GM21619 (cell line): Measurements from ENCODE around the gene PCK2.
"Not testable (repeated sequence)": the region's sequence is repeated elsewhere in the genome, so short reads cannot be mapped to it uniquely, and the experiment has no call there.

ENCODE experiments used
- ATAC-seq: cut with Tn5 transposase; IDR thresholded peaks from one replicate; pipeline ENCODE4 v1.9.1; 2021; ENCODE audit not compliant: unreplicated experiment

PCK2 gene

GRCh38 chr14:24093207-24093900, 757 bp upstream of the PCK2 start:
- ATAC-seq, result no peak

GRCh38 chr14:24094841-24095270, 745 bp downstream of the PCK2 start:
- no peak for ATAC-seq

- ATAC-seq, result peak; percentile 55
These were observed 1.4 kb downstream of the PCK2 start for GRCh38 chr14:24095271-24096068.

GRCh38 chr14:24096545-24097181, 2.6 kb downstream of the PCK2 start:
- no peak for ATAC-seq

GRCh38 chr14:24098229-24098926, 4.3 kb downstream of the PCK2 start:
- no peak for ATAC-seq

- no peak for ATAC-seq
These were observed 5.1 kb downstream of the PCK2 start for GRCh38 chr14:24098927-24099813.

GRCh38 chr14:24100197-24100981, 6.3 kb downstream of the PCK2 start:
- ATAC-seq, result no peak

- no peak for ATAC-seq
These were observed 6.9 kb downstream of the PCK2 start for GRCh38 chr14:24100982-24101494.

GRCh38 chr14:24102357-24103048, 8.4 kb downstream of the PCK2 start:
- no peak for ATAC-seq

GRCh38 chr14:24103451-24103850, 9.3 kb downstream of the PCK2 start:
- ATAC-seq, result no peak

GRCh38 chr14:24105609-24106239, 11.6 kb downstream of the PCK2 start:
- ATAC-seq, result not testable (repeated sequence)

GRCh38 chr14:24106672-24107271, 12.7 kb downstream of the PCK2 start:
- no peak for ATAC-seq

GRCh38 chr14:24108336-24108874, 14.3 kb downstream of the PCK2 start:
- ATAC-seq, result no peak

GRCh38 chr14:24110060-24110459, 15.9 kb downstream of the PCK2 start:
- ATAC-seq, result no peak

- no peak for ATAC-seq
These were observed 16.4 kb downstream of the PCK2 start for GRCh38 chr14:24110523-24110922.

- no peak for ATAC-seq
These were observed 19.3 kb downstream of the PCK2 start for GRCh38 chr14:24113379-24113800.

GRCh38 chr14:24113801-24114531, 19.9 kb downstream of the PCK2 start:
- ATAC-seq, result peak; percentile 30
